ENCODE results near the gene DEGS1. TPM values are rescaled to one million over a fixed set of nuclear protein-coding genes. Genes with fewer than 3 reads are reported as not detected.

Gene DEGS1
- polyA plus RNA-seq (ENCODE audit: insufficient read length in 12 of 12), result 100 to 1,000 TPM in 1 of 12 donors, 10 to 100 TPM in 10, not detected in 1; 37.4 to 106 (median 47.3) TPM
- long read RNA-seq, donor 1, transcript DEGS1-201 (3 exons, 2,101 nt), result major isoform, 21 of 93 reads
- long read RNA-seq, donor 1, partial matches to known transcripts, result 72 of 93 reads
- long read RNA-seq, donor 1, other reads (novel, unspliced or antisense), result 0 of 93 reads
- long read RNA-seq, donor 2, transcript DEGS1-201 (3 exons, 2,101 nt), result major isoform, 24 of 30 reads
- long read RNA-seq, donor 2, partial matches to known transcripts, result 6 of 30 reads
- long read RNA-seq, donor 2, other reads (novel, unspliced or antisense), result 0 of 30 reads
- long read RNA-seq, donor 3, transcript DEGS1-201 (3 exons, 2,101 nt), result major isoform, 15 of 15 reads
- long read RNA-seq, donor 3, partial matches to known transcripts, result 0 of 15 reads
- long read RNA-seq, donor 3, other reads (novel, unspliced or antisense), result 0 of 15 reads
- long read RNA-seq, donor 4, transcript DEGS1-201 (3 exons, 2,101 nt), result major isoform, 5 of 11 reads
- long read RNA-seq, donor 4, partial matches to known transcripts, result 6 of 11 reads
- long read RNA-seq, donor 4, other reads (novel, unspliced or antisense), result 0 of 11 reads
- long read RNA-seq, donor 5, transcript DEGS1-201 (3 exons, 2,101 nt), result major isoform, 18 of 18 reads
- long read RNA-seq, donor 5, partial matches to known transcripts, result 0 of 18 reads
- long read RNA-seq, donor 5, other reads (novel, unspliced or antisense), result 0 of 18 reads
- long read RNA-seq, donor 6, transcript DEGS1-201 (3 exons, 2,101 nt), result major isoform, 6 of 6 reads
- long read RNA-seq, donor 6, partial matches to known transcripts, result 0 of 6 reads
- long read RNA-seq, donor 6, other reads (novel, unspliced or antisense), result 0 of 6 reads
- long read RNA-seq, donor 7, transcript DEGS1-201 (3 exons, 2,101 nt), result major isoform, 16 of 16 reads
- long read RNA-seq, donor 7, partial matches to known transcripts, result 0 of 16 reads
- long read RNA-seq, donor 7, other reads (novel, unspliced or antisense), result 0 of 16 reads
- long read RNA-seq, donor 8, transcript DEGS1-201 (3 exons, 2,101 nt), result major isoform, 17 of 17 reads
- long read RNA-seq, donor 8, partial matches to known transcripts, result 0 of 17 reads
- long read RNA-seq, donor 8, other reads (novel, unspliced or antisense), result 0 of 17 reads
- long read RNA-seq, donor 9, transcript DEGS1-201 (3 exons, 2,101 nt), result major isoform, 14 of 23 reads
- long read RNA-seq, donor 9, partial matches to known transcripts, result 9 of 23 reads
- long read RNA-seq, donor 9, other reads (novel, unspliced or antisense), result 0 of 23 reads
- long read RNA-seq, donor 10, transcript DEGS1-201 (3 exons, 2,101 nt), result major isoform, 20 of 20 reads
- long read RNA-seq, donor 10, partial matches to known transcripts, result 0 of 20 reads
- long read RNA-seq, donor 10, other reads (novel, unspliced or antisense), result 0 of 20 reads
- long read RNA-seq, donor 11, transcript DEGS1-201 (3 exons, 2,101 nt), result major isoform, 21 of 27 reads
- long read RNA-seq, donor 11, partial matches to known transcripts, result 5 of 27 reads
- long read RNA-seq, donor 11, other reads (novel, unspliced or antisense), result 0 of 27 reads

DNA sequence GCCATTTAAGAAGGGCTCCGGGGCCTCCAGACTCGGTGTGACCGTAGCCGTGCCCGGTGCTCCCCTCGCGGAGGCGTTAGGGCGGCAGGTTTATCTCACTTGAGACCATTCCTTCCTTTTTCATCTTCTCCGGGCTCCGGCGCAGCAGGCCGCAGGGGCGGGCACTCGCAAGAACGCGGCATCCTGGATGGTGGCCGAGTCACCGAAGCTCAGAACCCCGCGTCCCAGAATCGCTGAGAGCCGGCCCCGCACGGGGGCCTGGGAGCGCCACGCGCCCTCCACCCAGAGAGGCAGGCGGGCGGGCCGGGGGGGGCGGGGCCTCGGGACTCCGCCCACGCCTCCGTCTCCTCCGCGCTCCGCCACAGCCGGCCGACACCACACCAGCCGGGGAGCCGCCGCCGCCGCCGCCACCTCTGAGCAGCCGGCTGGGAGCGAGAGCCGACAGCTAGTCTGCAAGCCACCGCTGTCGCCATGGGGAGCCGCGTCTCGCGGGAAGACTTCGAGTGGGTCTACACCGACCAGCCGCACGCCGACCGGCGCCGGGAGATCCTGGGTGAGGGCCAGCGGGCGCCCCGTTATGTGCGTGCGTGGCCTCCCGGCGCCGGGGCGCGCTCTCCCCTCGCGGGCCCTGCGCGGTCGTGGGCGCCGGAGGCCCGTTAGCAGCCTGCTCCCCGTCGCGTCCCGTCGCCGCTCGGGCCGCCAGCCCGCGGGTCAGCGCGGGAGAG lies at the start of gene DEGS1:
DEGS1 (plus strand) TSS at position 375 of the 725 bp plus-strand sequence; CDS start at position 472, 97 bp downstream.
- DNase-seq, result peak; percentile 76

DNA sequence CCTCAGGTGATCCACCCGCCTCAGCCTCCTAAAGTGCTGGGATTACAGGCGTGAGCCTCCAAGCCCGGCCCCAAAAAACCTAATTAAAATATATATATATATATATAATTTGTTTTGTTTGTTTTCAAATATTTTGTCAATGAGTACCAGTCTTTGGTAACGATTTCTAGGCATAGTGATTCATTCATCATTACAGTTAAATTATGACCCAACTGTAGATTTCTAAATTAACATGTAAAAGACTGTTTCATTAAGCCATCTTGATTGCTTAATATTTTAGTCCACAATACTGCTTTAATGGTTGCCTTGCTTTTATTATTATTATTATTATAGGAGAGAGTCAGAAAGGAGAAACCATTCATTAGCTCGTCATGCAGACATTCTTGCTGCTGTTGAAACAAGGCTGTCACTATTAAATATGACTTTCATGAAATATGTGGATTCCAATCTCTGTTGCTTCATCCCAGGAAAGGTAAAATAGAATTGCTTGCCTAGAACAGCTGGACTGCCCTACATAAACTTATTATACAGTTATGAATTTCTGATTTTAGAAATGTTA lies 49.2 kb upstream of the DEGS1 start:
- no peak for DNase-seq

DNA sequence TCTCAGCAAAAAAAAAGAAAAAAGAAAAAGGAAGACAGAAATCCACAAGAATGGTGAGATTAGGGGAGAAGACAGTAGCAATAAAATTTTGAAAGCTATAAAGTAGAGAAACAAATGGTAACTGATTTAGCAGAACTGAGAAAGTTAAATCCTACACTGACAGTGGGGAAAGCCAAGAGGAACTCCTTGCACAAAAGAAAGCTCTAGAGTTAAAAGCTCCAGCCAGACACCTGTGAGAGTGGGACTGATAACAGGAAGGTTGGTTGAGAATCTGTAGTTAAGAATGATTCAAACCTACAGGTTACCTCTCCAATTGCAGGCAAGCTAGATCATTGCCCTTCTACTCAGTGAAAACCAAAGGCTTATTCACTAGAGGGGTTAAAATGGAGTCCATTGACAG lies 45.5 kb upstream of the DEGS1 start:
- no peak for DNase-seq

GRCh38 chr1:224138198-224138597 lies 44.8 kb upstream of the DEGS1 start:
- no peak for DNase-seq

GRCh38 chr1:224141693-224142092 lies 41.3 kb upstream of the DEGS1 start:
- DNase-seq, result no peak

DNA sequence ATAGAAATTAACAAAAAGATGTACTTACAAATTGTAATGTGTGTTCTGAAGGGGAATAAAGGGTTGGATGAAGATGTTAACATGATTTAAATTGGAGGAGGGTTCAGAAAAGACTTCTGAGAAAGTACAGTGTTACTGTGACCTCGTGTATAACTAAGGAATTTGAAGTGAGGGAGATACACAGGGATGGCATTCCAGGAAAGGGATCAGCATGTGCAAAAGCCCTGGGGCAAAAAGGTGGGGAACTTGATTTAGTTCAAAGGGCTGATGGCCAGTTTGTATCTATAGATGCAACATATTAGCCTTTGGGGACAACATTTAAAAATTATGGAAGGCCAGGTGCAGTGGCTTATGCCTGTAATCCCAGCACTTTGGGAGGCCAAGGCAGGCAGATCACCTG lies 33.3 kb upstream of the DEGS1 start:
- DNase-seq, result no peak

DNA sequence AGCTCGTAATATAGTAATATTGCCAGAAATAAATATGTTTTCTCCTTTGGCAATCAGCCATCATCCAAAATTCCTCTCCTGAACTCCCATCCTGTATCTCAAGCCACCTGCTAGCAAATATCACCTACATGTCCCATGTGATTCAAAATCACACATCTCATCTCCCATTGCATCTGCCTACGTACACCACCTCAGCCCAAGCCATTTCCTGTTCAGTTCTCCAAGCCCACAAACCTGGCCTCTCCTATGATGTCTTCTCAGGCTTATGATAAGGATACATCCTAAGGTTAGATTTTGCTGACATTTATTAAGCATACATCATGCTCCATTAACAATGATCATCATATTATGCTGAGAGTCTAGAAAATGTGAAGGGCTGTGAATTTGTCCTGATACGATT lies 31.9 kb upstream of the DEGS1 start:
- no peak for DNase-seq

- no peak for DNase-seq
These were observed 25.7 kb upstream of the DEGS1 start for GRCh38 chr1:224157316-224157715.

DNA sequence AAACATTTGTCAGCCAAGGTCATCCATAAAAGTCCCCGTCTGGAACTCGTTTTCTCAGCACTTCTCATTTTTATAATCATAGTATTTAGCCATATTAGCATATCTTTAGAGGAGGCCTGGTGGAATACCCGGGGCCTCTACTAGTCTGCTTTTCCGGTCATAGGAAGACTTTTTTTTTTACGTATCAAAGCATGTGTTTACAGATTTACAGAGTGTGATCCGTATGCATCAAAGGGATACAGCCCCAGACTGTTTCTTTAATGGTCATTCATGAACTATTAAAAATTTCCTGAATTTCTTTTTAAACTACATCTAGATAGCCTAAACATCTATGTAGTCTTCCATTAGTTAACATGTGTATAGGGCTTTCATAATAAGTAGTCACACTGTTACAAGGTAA lies 23.5 kb upstream of the DEGS1 start:
- no peak for DNase-seq

GRCh38 chr1:224160171-224160682 lies 22.8 kb upstream of the DEGS1 start:
- no peak for DNase-seq

DNA sequence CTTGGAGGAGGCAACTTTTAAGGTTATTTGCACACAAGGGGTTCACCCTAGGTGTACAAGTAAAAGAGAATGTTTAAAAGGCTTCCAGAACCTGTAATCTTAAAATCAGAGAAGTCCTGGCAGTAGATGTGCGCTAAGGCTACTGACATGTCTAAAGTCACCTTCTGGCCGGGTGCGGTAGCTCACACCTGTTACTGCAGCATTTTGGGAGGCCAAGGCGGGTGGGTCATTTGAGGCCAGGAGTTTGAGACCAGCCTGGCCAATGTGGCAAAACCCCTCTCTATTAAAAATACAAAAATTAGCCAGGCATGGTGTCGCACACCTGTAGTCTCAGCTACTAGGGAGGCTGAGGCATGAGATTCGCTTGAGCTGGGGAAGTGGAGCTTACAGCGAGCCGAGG lies 20.3 kb upstream of the DEGS1 start:
- no peak for DNase-seq

- DNase-seq, result no peak
These were observed 19.7 kb upstream of the DEGS1 start for GRCh38 chr1:224163311-224163710.

DNA sequence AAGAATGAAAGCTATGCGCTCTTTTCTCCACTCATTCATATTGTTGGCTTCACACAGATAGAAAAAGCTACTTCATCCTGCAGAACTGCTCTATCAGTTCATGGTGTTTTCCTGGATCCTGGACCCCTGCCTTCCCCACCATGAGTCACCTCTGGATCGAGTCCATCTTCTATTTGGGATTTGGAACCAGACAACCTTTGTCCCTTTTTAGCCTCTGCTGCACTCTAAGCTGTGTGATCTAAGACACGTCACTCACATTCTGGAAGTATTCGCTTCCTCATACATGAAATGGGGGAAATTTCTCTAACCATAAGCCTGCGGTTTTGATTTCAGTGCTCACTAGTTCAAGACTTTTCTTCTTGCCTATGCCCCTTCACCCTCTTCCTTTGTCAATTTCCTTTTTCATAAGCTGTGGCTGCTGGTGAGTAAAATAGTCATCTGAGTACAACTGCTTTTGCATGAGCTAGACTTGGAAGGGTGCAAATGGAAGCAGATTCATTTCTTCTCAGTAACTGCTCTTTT lies 14.1 kb upstream of the DEGS1 start:
- peak; percentile 79 for DNase-seq

DNA sequence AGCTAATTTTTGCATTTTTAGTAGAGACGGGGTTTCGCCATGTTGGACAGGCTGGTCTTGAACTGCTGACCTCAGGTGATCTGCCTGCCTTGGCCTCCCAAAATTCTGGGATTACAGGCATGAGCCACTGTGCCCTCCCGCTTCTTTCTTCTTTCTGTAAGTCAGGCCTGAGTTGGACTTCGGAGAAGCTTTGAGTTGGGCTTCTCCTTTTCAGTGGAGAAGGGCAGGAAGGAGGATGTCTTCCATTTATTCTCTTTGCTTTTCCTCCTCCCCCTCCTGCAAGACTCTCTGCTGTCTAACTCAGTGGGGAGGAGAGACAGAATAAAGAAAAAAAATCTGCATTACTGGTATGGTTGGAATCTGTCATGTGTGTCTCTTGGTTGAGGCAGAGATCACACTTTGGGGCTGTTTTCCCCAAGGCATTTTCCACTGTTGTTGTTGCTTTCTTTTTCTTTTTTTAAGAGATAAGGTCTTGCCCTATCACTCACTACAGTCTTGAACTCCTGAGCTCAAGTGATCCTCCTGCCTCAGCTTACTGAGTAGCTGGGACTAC lies 13.2 kb upstream of the DEGS1 start:
- no peak for DNase-seq

DNA sequence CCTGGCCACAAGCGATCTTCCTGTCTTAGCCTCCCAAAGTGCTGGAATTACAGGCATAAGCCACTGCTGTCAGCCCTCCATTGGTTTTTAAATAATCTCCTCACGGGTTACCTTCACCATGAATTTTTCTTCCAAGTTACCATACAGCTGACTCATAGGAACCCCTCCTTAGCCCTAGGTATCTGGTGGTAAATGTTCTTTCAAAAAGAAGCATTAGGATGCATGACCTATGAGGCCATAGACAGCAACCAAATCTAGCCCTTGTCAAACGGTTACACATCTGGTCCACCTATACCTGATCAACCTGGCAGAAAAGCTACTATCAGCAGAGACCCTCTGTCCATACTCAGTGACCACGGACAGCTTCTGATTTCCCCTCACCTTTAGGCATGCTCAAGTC lies 12.7 kb upstream of the DEGS1 start:
- no peak for DNase-seq

GRCh38 chr1:224170748-224171478 lies 12.1 kb upstream of the DEGS1 start:
- DNase-seq, result no peak

DNA sequence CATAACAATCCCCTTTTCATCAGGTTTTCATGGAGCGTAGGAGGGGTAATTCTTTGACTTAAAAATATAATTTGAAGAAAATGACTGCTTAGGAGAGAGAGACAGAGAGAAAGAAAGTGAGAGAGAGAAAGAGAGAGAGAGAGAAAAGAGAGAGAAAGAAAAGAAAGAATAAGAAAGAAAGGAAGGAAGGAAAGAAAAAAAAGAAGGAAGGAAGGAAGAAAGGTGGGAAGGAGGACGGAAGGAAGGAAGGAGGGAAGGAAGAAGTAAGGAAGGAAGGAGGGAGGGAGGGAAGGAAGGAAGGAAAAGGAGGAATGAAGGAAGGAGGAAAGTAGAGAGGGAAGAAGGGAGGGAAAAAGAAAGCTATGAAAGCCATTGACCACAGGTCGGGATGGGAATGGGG lies 10.8 kb upstream of the DEGS1 start:
- no peak for DNase-seq

- DNase-seq, result no peak
These were observed 9.5 kb upstream of the DEGS1 start for GRCh38 chr1:224173523-224173922.

- DNase-seq, result no peak
These were observed 7.4 kb upstream of the DEGS1 start for GRCh38 chr1:224175617-224176016.
